ENCODE results near the gene CARF. TPM values are rescaled to one million over a fixed set of nuclear protein-coding genes. Genes with fewer than 3 reads are reported as not detected.
"Not testable (repeated sequence)": the region's sequence is repeated elsewhere in the genome, so short reads cannot be mapped to it uniquely, and the experiment has no call there.

CARF gene
- total RNA-seq, 1 donor from 2014 or later, result 16.5 TPM

DNA sequence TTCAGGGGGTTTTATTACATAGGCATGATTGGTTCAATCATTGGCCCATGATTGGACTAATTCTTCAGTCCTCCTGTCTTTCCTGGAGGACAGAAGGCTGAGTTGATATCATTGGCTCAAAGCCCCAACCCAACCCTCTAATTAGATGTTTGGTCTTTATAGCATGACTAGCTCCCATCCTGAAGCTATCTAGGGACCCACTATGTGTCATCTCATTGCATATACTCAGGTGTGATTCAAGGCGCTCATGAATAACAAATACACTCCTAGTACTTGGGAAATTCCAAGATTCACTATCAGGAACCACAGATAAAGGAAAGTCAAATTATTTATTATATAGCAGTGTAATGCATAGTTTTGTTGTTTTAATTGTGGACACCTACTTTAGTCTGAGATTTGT lies 77.7 kb downstream of the CARF start:
- H3K27ac ChIP-seq, result no peak overlapping the region
- H3K4me3 ChIP-seq, result no peak overlapping the region
- no peaks in the 10 kb centered on the region for H3K36me3 ChIP-seq
- no peaks in the 10 kb centered on the region for H3K27me3 ChIP-seq
- H3K9me3 ChIP-seq, result no peaks in the 10 kb centered on the region
- TF ChIP-seq POLR2AphosphoS5 (IDR thresholded peaks at IDR 0.05; ENCODE audit: insufficient read depth in 1 of 2, low read depth in 1 of 2) (no peak), POLR2A (IDR thresholded peaks at IDR 0.05) (no peak)
- TF ChIP-seq, protein P1, sequence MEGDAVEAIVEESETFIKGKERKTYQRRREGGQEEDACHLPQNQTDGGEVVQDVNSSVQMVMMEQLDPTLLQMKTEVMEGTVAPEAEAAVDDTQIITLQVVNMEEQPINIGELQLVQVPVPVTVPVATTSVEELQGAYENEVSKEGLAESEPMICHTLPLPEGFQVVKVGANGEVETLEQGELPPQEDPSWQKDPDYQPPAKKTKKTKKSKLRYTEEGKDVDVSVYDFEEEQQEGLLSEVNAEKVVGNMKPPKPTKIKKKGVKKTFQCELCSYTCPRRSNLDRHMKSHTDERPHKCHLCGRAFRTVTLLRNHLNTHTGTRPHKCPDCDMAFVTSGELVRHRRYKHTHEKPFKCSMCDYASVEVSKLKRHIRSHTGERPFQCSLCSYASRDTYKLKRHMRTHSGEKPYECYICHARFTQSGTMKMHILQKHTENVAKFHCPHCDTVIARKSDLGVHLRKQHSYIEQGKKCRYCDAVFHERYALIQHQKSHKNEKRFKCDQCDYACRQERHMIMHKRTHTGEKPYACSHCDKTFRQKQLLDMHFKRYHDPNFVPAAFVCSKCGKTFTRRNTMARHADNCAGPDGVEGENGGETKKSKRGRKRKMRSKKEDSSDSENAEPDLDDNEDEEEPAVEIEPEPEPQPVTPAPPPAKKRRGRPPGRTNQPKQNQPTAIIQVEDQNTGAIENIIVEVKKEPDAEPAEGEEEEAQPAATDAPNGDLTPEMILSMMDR (IDR thresholded peaks at IDR 0.05), result no peak
- DNase-seq (ENCODE audit: extremely low spot score in 2 of 2), result no peak
- intact Hi-C loops (cut with DNase I), result no loop called here
- H3K4me1 ChIP-seq, result no peaks in the 10 kb centered on the region

DNA sequence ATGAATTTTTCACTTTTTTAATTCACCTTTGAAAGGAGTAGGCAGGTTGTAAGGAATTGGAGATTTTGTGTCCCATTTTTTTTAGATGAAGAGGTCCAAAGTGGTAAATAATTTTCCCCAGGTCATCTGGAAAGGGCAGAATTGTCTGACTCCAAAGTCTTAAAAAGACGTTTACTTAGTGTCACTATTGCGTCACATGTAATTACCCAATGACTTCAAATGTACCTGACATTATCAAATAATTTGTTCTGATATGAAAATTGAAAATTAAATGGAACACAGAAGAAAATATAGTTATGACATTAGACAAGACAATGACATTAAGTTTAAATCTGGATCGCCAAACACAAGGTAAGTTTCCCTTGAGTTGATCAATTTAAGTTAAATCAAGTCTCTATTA lies 78.4 kb downstream of the CARF start:
- intact Hi-C loops (cut with DNase I), result no loop called here
- Histone ChIP-seq H3K27ac (no peak overlapping the region), H3K4me3 (no peak overlapping the region), H3K36me3 (no peaks in the 10 kb centered on the region), H3K27me3 (no peaks in the 10 kb centered on the region), H3K9me3 (no peaks in the 10 kb centered on the region), H3K4me1 (no peaks in the 10 kb centered on the region)
- TF ChIP-seq, protein P1 (IDR thresholded peaks at IDR 0.05), result no peak
- TF ChIP-seq POLR2A (IDR thresholded peaks at IDR 0.05) (no peak), POLR2AphosphoS5 (IDR thresholded peaks at IDR 0.05; ENCODE audit: insufficient read depth in 1 of 2, low read depth in 1 of 2) (no peak)
- DNase-seq (ENCODE audit: extremely low spot score in 2 of 2), result no peak

- H3K27me3 ChIP-seq; H3K4me1 ChIP-seq; intact Hi-C loops (cut with DNase I); H3K36me3 ChIP-seq; H3K4me3 ChIP-seq; H3K9me3 ChIP-seq; H3K27ac ChIP-seq; DNase-seq (ENCODE audit: extremely low spot score in 2 of 2): not testable (repeated sequence)
Measured at GRCh38 chr2:202997113-202997512, 85.0 kb downstream of the CARF start.

GRCh38 chr2:203002054-203002821 lies 90.2 kb downstream of the CARF start:
- Histone ChIP-seq H3K4me3 (no peak overlapping the region), H3K27ac (no peak overlapping the region), H3K27me3 (no peaks in the 10 kb centered on the region), H3K9me3 (no peaks in the 10 kb centered on the region), H3K4me1 (no peaks in the 10 kb centered on the region), H3K36me3 (no peaks in the 10 kb centered on the region)
- no peak for DNase-seq (ENCODE audit: extremely low spot score in 2 of 2)
- intact Hi-C loops (cut with DNase I), result no loop called here
- TF ChIP-seq POLR2A (IDR thresholded peaks at IDR 0.05) (no peak), POLR2AphosphoS5 (IDR thresholded peaks at IDR 0.05; ENCODE audit: insufficient read depth in 1 of 2, low read depth in 1 of 2) (no peak)
- TF ChIP-seq, protein P1 (IDR thresholded peaks at IDR 0.05), result no peak

DNA sequence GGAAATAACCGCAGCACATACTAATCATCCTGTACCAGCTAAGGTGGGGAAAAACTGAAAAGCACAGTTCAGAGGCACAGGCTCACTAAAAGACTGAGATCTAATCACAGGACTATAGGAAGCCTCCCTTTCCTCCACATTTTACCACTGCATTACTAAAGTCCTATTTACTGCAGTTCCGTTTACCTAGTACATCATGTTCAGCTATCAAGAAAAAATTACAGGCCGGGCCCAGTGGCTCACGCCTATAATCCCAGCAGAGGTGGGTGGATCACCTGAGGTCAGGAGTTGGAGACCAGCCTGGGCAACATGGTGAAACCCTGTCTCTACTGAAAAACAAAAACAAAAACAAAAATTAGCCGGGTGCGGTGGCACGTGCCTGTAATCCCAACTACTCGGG lies 91.6 kb downstream of the CARF start:
- Histone ChIP-seq H3K27ac (no peak overlapping the region), H3K27me3 (no peaks in the 10 kb centered on the region), H3K4me3 (no peak overlapping the region), H3K36me3 (no peaks in the 10 kb centered on the region), H3K9me3 (no peaks in the 10 kb centered on the region), H3K4me1 (no peaks in the 10 kb centered on the region)
- TF ChIP-seq POLR2AphosphoS5 (IDR thresholded peaks at IDR 0.05; ENCODE audit: insufficient read depth in 1 of 2, low read depth in 1 of 2), result no peak
- DNase-seq (ENCODE audit: extremely low spot score in 2 of 2), result no peak
- intact Hi-C loops (cut with DNase I), result no loop called here

GRCh38 chr2:203014456-203015199 lies 102.6 kb downstream of the CARF start, which contains the start of gene NBEAL1:
NBEAL1 (plus strand) TSS chr2:203014875; CDS start chr2:203016385, 1,510 bp downstream.
- Histone ChIP-seq H3K9me3 (no peaks in the 10 kb centered on the region), H3K4me1 (peaks cover 52% of the 10 kb centered on the region), H3K4me3 (peak within 1 kb of the TSS; percentile 67 to 97), H3K36me3 (no peaks in the 10 kb centered on the region), H3K27me3 (no peaks in the 10 kb centered on the region), H3K27ac (peak within 1 kb of the TSS; percentile 95)
- DNase-seq (ENCODE audit: extremely low spot score in 2 of 2), result peak; percentile 99 to 100
- TF ChIP-seq POLR2AphosphoS5 (IDR thresholded peaks at IDR 0.05; ENCODE audit: insufficient read depth in 1 of 2, low read depth in 1 of 2), result peak; percentile 95 to 98
- TF ChIP-seq POLR2A (IDR thresholded peaks at IDR 0.05), result peak in 1 of 2 donors; percentile 72
- TF ChIP-seq, protein P1 (IDR thresholded peaks at IDR 0.05), result no peak
- intact Hi-C loops (cut with DNase I), result no loop called here
